C4-2B (cell line): Measurements from ENCODE around the gene MIF.

Experiments
- H3K27ac ChIP-seq: fragments of 450-650 bp; 2 replicates; pipeline ENCODE4 v1.5.1; 2017
- ZFX ChIP-seq: fragments of 450-650 bp; IDR thresholded peaks from 2 replicates; pipeline ENCODE4 v1.6.1; 2017
- TF ChIP-seq, protein P1 (sequence below): fragments of 450-650 bp; conservative IDR thresholded peaks from 2 replicates; pipeline ENCODE4 v1.5.1; 2017; ENCODE audit warnings: mild to moderate bottlenecking

MIF gene

DNA sequence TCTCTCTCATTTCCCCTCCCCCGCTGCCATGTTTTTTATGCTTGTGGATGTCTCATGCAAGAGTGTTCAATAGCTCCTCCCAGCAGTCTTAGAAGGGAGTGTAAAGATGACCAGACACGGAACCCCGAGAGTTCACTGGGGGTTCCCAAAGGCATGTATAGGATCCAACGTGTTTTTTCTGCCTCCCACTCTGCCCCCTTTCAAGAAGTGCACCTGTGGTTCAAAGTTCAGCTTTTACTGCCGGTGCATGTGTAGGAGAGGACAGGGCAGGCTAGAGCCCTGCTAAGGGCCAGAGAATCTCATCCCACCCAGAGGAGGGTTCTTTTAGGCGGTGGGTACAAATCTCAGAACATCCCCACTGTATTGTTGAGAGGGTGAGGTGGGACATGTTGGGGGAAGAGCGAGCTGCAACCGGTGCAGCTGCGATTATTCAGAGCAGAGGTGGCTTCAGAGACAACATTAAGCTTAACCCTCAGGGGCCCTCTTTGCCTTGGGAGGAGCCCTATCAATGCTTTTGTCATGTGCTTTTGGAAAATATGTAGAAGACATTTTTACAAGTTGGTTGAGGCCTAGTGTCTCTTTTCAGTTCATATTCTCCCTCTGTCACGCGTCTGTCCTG, 14.5 kb downstream of the MIF start:
- H3K27ac ChIP-seq = no peak overlapping the region
- TF ChIP-seq, protein P1, sequence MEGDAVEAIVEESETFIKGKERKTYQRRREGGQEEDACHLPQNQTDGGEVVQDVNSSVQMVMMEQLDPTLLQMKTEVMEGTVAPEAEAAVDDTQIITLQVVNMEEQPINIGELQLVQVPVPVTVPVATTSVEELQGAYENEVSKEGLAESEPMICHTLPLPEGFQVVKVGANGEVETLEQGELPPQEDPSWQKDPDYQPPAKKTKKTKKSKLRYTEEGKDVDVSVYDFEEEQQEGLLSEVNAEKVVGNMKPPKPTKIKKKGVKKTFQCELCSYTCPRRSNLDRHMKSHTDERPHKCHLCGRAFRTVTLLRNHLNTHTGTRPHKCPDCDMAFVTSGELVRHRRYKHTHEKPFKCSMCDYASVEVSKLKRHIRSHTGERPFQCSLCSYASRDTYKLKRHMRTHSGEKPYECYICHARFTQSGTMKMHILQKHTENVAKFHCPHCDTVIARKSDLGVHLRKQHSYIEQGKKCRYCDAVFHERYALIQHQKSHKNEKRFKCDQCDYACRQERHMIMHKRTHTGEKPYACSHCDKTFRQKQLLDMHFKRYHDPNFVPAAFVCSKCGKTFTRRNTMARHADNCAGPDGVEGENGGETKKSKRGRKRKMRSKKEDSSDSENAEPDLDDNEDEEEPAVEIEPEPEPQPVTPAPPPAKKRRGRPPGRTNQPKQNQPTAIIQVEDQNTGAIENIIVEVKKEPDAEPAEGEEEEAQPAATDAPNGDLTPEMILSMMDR = no peak

DNA sequence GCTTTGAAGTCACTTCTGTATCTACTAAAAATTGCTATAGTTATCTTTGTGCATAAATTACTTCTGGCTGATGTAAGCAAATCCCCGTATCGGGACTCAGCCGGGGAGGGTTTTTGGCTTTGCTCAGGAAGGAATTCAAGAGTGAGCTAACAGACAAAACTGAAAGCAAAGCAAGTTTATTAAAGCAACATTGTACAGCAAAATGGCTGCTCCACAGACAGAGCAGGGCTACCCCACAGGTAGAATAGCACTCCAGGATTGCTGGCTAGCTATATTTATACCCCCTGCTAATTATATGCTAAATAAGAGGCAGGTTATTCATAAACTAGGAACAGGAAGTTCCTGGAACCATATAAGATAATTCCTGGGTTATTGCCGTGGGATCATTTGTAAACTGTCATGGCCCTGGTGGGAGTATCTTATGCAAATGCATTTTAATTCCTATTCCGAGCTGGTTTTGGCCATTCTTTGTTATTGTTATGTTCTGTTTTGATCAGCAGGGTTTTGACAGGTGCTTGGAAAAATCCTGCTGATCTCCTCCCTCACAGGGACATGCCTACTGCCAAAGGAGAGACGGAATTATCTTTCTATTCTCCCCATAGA, 15.2 kb downstream of the MIF start:
- H3K27ac ChIP-seq = no peak overlapping the region
- TF ChIP-seq, protein P1 = no peak
- no peak for TF ChIP-seq ZFX

GRCh38 chr22:23910496-23911190, 16.5 kb downstream of the MIF start:
- H3K27ac ChIP-seq = no peak overlapping the region
- TF ChIP-seq, protein P1 = no peak
- no peak for TF ChIP-seq ZFX

- no peak overlapping the region for H3K27ac ChIP-seq
- TF ChIP-seq, protein P1 = no peak
- TF ChIP-seq ZFX = no peak
Observed at GRCh38 chr22:23911318-23911980, 17.3 kb downstream of the MIF start.

DNA sequence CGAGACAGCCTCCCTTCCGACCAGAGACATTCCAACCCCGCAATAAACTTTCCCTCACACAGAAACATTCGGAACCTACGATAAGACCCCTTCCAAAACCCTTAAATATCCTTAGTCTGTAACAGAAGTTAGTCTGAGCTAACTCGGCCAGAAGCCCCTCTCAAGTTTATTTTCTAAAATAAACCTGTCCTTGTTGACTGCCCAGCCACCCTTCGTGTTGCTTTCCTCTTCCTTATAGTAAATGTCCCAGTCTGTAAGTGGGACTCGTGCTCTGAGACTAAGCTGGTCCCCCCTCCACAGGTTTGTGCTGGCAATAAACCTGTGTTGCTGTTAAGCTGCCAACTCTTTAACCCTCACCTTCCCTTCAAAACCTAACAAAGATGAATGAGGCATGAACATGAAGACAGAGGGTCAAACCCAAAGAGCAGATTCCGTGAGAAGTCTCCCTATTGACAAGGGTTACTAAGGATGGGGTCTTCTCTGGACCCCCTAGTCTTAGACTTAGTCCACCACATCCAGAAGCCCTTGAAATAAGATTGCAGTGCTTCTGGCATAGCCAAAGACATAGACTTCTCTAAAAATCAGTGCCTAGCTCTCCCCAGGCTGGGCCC, 18.2 kb downstream of the MIF start:
- no peak for TF ChIP-seq ZFX
- TF ChIP-seq, protein P1 = no peak
- H3K27ac ChIP-seq = no peak overlapping the region; the same call in 1 of the 2 replicates

- TF ChIP-seq, protein P1 = no peak
- TF ChIP-seq ZFX = no peak
- peak overlapping the region; percentile 80 for H3K27ac ChIP-seq
Observed at GRCh38 chr22:23913306-23913660, 19.1 kb downstream of the MIF start.
